Fibroblast of lung (primary cell): Measurements from ENCODE around the gene TNS3.

Source experiments
- CTCF ChIP-seq, 2 donors: IDR thresholded peaks in 1 of 2; conservative IDR thresholded peaks in 1 of 2; 1 replicate in 1 of 2; 2 replicates in 1 of 2; pipeline ENCODE4 v1.5.1; 2011 to 2012; ENCODE audit warnings: low read length in 2 of 2, control low read depth in 1 of 2, inconsistent platforms in 1 of 2, low read depth in 1 of 2, mild to moderate bottlenecking in 1 of 2
- EZH2 ChIP-seq: IDR thresholded peaks from 2 replicates; pipeline ENCODE4 v1.5.1; 2012; ENCODE audit warnings: low read length, control low read depth, mild to moderate bottlenecking; ENCODE audit errors: missing control alignments

DNA sequence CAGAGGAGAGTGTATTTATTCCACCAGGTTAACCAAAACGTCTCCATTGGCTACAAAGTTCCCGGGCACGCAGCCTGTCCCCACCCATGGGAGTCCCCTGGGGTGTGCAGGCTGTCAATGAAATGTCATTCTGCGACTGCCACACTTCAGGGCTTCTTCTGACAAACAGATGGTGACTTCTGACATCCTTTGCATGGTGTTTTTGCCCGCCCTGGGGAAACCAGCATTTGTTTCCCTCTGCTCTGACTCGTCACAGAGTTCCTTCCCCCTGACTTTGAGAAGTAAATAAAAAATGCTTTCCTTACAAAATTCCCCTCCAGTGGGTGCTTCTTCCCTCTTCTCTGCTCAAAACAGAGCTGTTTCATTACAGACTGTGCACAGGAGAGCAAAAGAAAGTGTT is 38.2 kb downstream of the TNS3 start:
- TF ChIP-seq CTCF (conservative IDR thresholded peaks at IDR 0.05 in 1 of 2, IDR thresholded peaks at IDR 0.05 in 1 of 2; ENCODE audit: low read depth in 1 of 2, low read length in 2 of 2) (no peak), EZH2 (no peak)
